ENCODE results near the gene AGBL4.

The AGBL4 gene

GRCh38 chr1:48556186-48556850, 1467.4 kb downstream of the AGBL4 start:
- Histone ChIP-seq H4K20me1 (ENCODE audit: insufficient read depth, low read length) (no peaks in the 10 kb centered on the region), H2AFZ (ENCODE audit: low read depth, low read length) (no peak overlapping the region), H3K4me1 (ENCODE audit: insufficient read depth, low read length) (no peaks in the 10 kb centered on the region), H3K9ac (ENCODE audit: low read depth, low read length) (no peak overlapping the region), H3K4me2 (ENCODE audit: insufficient read depth, low read length) (no peak overlapping the region), H3K36me3 (ENCODE audit: insufficient read depth, low read length) (no peaks in the 10 kb centered on the region), H3K27ac (ENCODE audit: low read length) (no peak overlapping the region), H3K9me3 (ENCODE audit: insufficient read depth, low read length, severe bottlenecking) (no peaks in the 10 kb centered on the region), H3K4me3 (ENCODE audit: low read depth in 1 of 2, low read length in 2 of 2) (no peak overlapping the region), H3K27me3 (ENCODE audit: insufficient read depth, low read length, poor library complexity) (peaks cover 9% of the 10 kb centered on the region), H3K79me2 (ENCODE audit: insufficient read depth, low read length) (no peaks in the 10 kb centered on the region)
- TF ChIP-seq, protein P1, sequence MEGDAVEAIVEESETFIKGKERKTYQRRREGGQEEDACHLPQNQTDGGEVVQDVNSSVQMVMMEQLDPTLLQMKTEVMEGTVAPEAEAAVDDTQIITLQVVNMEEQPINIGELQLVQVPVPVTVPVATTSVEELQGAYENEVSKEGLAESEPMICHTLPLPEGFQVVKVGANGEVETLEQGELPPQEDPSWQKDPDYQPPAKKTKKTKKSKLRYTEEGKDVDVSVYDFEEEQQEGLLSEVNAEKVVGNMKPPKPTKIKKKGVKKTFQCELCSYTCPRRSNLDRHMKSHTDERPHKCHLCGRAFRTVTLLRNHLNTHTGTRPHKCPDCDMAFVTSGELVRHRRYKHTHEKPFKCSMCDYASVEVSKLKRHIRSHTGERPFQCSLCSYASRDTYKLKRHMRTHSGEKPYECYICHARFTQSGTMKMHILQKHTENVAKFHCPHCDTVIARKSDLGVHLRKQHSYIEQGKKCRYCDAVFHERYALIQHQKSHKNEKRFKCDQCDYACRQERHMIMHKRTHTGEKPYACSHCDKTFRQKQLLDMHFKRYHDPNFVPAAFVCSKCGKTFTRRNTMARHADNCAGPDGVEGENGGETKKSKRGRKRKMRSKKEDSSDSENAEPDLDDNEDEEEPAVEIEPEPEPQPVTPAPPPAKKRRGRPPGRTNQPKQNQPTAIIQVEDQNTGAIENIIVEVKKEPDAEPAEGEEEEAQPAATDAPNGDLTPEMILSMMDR (IDR thresholded peaks at IDR 0.05; ENCODE audit: borderline replicate concordance, extremely low read depth, low read length, poor library complexity, severe bottlenecking): no peak
- no peak for TF ChIP-seq EZH2 (IDR thresholded peaks at IDR 0.05; ENCODE audit: borderline replicate concordance, low read depth, low read length, severe bottlenecking)
- DNase-seq: no peak
- ATAC-seq (ENCODE audit: insufficient read depth, low read depth): no peak

GRCh38 chr1:48555271-48555670, 1468.5 kb downstream of the AGBL4 start:
- Histone ChIP-seq H3K4me3 (ENCODE audit: low read depth in 1 of 2, low read length in 2 of 2) (no peak overlapping the region), H3K27me3 (ENCODE audit: insufficient read depth, low read length, poor library complexity) (peaks cover 9% of the 10 kb centered on the region), H3K4me1 (ENCODE audit: insufficient read depth, low read length) (no peaks in the 10 kb centered on the region), H3K27ac (ENCODE audit: low read length) (no peak overlapping the region), H4K20me1 (ENCODE audit: insufficient read depth, low read length) (no peaks in the 10 kb centered on the region), H3K36me3 (ENCODE audit: insufficient read depth, low read length) (no peaks in the 10 kb centered on the region), H3K9me3 (ENCODE audit: insufficient read depth, low read length, severe bottlenecking) (no peaks in the 10 kb centered on the region), H3K4me2 (ENCODE audit: insufficient read depth, low read length) (no peak overlapping the region), H2AFZ (ENCODE audit: low read depth, low read length) (no peak overlapping the region), H3K9ac (ENCODE audit: low read depth, low read length) (no peak overlapping the region), H3K79me2 (ENCODE audit: insufficient read depth, low read length) (no peaks in the 10 kb centered on the region)
- no peak for TF ChIP-seq EZH2 (IDR thresholded peaks at IDR 0.05; ENCODE audit: borderline replicate concordance, low read depth, low read length, severe bottlenecking)
- TF ChIP-seq, protein P1 (IDR thresholded peaks at IDR 0.05; ENCODE audit: borderline replicate concordance, extremely low read depth, low read length, poor library complexity, severe bottlenecking): no peak
- DNase-seq: no peak
- no peak for ATAC-seq (ENCODE audit: insufficient read depth, low read depth)

- Histone ChIP-seq H3K4me3 (ENCODE audit: low read depth in 1 of 2, low read length in 2 of 2) (no peak overlapping the region), H3K79me2 (ENCODE audit: insufficient read depth, low read length) (no peaks in the 10 kb centered on the region), H4K20me1 (ENCODE audit: insufficient read depth, low read length) (no peaks in the 10 kb centered on the region), H3K27ac (ENCODE audit: low read length) (no peak overlapping the region), H3K4me2 (ENCODE audit: insufficient read depth, low read length) (no peak overlapping the region), H2AFZ (ENCODE audit: low read depth, low read length) (no peak overlapping the region), H3K4me1 (ENCODE audit: insufficient read depth, low read length) (no peaks in the 10 kb centered on the region), H3K36me3 (ENCODE audit: insufficient read depth, low read length) (no peaks in the 10 kb centered on the region), H3K9ac (ENCODE audit: low read depth, low read length) (no peak overlapping the region), H3K27me3 (ENCODE audit: insufficient read depth, low read length, poor library complexity) (peaks cover 9% of the 10 kb centered on the region), H3K9me3 (ENCODE audit: insufficient read depth, low read length, severe bottlenecking) (no peaks in the 10 kb centered on the region)
- TF ChIP-seq EZH2 (IDR thresholded peaks at IDR 0.05; ENCODE audit: borderline replicate concordance, low read depth, low read length, severe bottlenecking): no peak
- TF ChIP-seq, protein P1 (IDR thresholded peaks at IDR 0.05; ENCODE audit: borderline replicate concordance, extremely low read depth, low read length, poor library complexity, severe bottlenecking): no peak
- ATAC-seq (ENCODE audit: insufficient read depth, low read depth) (no peak), DNase-seq (no peak)
Measured at GRCh38 chr1:48552903-48553606, 1470.7 kb downstream of the AGBL4 start.
